Measurements from ENCODE around the gene ZFR2.
"Not testable (repeated sequence)": the region's sequence is repeated elsewhere in the genome, so short reads cannot be mapped to it uniquely, and the experiment has no call there.

Gene ZFR2

GRCh38 chr19:3757705-3758104, 111.1 kb downstream of the ZFR2 start:
- H3K36me3 Mint-ChIP-seq, H3K9me3 Mint-ChIP-seq, H3K27me3 Mint-ChIP-seq, H3K4me3 Mint-ChIP-seq, H3K27ac Mint-ChIP-seq: not testable (repeated sequence)
- H3K4me1 Mint-ChIP-seq, result peaks cover 44% of the 10 kb centered on the region

Measured in activated naive CD4-positive, alpha-beta T cell treated with anti-CD3 and anti-CD28 coated beads, Interleukin-2, amount 50 U/mL, for 24 hours (primary cell).